GM21528 (cell line): ENCODE results near the gene FOXP4.

Experiments
- ATAC-seq: cut with Tn5 transposase; IDR thresholded peaks from one replicate; pipeline ENCODE4 v1.9.1; 2021; ENCODE audit warnings: mild to moderate bottlenecking, moderate library complexity; ENCODE audit not compliant: unreplicated experiment, low FRiP score

The FOXP4 gene

DNA sequence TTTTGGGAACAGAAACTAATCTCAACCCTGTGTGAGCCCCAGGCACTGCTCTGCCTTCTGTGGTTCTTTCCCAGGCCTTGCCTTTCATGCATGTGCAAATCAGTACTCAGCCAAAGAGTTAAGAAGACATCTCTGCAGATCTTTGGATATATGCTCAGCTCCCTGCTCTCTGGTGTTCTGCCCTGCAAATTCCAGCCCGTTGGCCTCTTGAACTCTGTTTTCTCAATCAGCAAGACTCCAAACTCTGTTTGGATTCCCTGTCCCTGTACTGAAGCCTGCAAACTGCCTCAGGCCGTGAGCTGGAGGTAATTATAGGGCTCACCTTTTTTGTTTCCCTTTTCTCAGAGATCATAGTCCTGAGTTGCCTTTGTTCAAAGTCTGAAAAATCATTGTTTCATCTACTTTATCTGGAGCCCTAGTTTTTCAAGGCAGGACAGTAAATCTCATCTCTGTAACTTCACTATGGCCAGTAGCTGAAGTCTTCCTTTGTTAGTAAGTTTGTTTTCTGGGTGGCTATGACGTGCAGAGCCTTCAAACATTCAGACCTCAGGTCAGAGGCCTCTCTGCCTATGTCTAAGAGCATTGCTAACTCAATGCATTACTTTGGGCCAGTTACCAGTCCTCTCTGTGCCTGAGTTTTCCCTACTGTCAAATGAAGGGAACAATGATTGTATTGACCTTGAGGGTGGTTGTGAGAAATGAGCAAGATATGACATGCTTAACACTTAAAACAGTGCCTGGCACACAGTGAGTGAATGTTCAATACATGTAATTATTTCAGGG is 76.2 kb downstream of the FOXP4 start:
- ATAC-seq: no peak

- no peak for ATAC-seq
These were observed 77.1 kb downstream of the FOXP4 start for GRCh38 chr6:41623330-41623729.

DNA sequence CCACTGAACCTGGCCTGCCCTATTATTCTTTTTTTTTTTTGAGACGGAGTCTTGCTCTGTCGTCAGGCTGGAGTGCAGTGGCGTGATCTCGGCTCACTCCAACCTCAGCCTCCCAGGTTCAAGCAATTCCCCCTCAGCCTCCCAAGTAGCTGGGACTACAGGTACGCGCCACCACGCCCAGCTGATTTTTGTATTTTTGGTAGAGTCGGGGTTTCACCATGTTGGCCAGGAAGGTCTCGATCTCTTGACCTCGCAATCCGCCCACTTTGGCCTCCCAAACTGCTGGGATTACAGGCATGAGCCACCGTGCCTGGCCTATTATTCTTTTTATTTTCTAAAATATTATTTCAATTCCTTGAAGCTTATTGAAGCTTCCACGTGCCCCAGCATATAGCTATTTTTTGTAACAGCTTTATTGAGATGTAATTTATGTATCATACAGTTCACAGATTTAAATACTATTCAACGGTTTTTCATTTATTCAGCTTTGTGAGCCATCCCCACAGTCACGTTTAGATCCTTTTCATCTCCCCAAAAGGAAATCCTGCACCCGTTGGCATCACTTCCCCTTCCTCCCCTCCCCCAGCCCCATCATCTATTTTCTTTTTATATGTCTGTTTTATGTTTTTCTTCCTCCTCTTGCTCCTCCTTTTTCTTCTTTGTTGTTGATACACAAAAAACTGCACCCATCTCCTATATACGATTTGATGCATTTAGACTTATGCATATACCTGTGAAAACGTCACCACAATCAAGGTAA is 78.6 kb downstream of the FOXP4 start:
- ATAC-seq: no peak

DNA sequence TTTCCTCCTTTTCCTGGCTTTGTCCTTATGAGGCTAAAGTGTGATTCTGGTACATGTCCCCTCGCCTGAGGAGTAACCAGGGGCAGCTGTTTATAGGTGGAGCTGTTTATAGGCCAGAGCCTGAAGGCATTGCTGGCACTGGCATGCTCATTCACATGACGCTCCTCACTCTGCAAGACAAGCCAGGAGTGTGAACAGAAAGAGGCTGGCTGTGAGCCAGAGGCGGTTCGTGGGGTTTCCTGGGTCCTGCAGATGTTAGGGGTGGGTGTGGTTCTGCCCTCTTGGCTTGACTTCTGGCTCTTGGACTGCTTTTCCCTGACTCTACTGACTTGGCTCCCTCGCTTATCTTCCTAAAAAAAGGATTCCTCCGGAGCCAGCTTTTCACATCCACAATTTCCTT is 79.3 kb downstream of the FOXP4 start:
- ATAC-seq: no peak

- no peak for ATAC-seq
These were observed 79.8 kb downstream of the FOXP4 start for GRCh38 chr6:41626022-41626421.

DNA sequence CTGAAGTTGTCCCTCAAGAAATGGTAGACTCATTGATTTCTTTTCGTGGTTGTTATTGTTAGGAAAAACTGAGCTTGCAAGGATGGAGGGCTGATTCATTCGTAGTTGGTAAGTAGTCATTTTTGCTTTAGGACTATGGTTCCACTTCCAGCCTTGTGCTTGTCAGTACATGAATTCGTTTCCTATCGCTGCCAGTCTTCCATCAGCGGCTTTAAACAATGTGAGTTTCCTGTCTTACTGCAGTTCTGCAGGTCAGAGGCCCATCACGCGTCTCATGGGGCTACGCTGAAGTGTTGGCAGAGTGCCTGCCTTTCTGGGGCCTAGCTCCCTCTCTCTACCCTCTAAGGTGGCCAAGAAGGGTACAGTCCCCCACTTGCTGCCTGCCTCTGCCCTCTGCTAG is 80.7 kb downstream of the FOXP4 start:
- no peak for ATAC-seq

GRCh38 chr6:41629128-41629527 is 82.9 kb downstream of the FOXP4 start:
- ATAC-seq: no peak

GRCh38 chr6:41630069-41630468 is 83.9 kb downstream of the FOXP4 start:
- no peak for ATAC-seq

DNA sequence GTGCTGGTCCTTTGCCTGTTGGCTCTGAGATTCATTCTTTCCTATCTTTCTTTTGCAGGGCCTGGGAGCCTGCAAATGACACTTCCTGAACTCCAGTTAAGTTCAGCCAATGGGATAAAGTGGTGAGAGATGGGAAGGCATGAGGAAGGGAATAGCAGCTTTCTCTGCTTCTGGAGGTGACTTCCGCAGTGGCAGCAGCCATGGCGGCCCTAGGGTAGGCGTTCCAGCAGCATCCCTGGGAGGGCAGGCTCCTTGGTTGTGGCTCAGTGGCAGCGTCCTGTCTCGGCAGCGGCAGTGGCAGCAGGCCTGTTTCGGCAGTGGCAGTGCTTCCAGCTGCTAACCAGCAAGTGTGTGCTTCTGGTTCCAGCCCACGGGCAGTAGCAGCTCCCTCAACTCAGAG is 84.8 kb downstream of the FOXP4 start:
- no peak for ATAC-seq

GRCh38 chr6:41633056-41633634 is 87.0 kb downstream of the FOXP4 start:
- ATAC-seq: no peak

GRCh38 chr6:41634657-41635056 is 88.5 kb downstream of the FOXP4 start:
- ATAC-seq: no peak

GRCh38 chr6:41635365-41635764 is 89.2 kb downstream of the FOXP4 start:
- no peak for ATAC-seq

- ATAC-seq: no peak
These were observed 90.6 kb downstream of the FOXP4 start for GRCh38 chr6:41636833-41637193.

DNA sequence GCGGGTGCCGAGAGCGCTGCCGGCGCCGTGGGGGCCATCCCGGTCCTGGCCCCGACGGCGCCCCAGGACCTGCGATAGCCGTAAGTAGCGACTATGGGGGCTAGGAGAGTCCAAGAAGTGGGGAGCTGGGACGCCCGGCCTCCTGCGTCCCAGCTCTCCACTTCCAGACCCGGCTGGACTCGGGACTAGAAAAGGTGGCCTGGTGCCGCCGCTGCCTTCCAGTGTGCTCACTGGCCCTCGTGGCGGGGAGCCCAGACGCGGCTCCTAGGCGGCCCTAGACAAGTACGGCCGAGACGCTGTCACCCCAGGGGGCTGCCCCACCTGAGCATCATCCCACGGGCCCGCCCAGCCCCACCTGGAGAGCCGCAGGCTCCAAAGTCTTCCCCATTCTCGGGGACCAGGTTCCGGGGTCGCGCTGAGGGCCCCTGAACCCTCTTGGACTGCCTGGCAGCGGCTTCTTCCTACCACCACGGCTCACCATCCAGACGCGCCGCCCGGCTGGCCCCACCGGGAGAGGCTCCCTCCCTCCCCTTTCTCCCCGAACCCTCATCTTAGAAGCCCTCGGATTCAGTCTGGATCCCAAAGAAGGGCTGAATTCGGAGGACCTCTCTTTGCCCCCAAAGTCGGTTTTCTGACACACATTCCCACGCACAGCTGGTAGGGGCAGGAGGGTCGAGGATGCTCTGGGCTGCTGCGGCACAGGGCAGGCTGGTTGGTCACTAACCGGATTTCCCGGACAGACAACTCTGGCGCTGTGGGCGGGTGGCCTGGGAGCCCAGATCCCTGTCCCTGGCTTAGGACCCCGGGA is 91.2 kb downstream of the FOXP4 start:
- no peak for ATAC-seq

DNA sequence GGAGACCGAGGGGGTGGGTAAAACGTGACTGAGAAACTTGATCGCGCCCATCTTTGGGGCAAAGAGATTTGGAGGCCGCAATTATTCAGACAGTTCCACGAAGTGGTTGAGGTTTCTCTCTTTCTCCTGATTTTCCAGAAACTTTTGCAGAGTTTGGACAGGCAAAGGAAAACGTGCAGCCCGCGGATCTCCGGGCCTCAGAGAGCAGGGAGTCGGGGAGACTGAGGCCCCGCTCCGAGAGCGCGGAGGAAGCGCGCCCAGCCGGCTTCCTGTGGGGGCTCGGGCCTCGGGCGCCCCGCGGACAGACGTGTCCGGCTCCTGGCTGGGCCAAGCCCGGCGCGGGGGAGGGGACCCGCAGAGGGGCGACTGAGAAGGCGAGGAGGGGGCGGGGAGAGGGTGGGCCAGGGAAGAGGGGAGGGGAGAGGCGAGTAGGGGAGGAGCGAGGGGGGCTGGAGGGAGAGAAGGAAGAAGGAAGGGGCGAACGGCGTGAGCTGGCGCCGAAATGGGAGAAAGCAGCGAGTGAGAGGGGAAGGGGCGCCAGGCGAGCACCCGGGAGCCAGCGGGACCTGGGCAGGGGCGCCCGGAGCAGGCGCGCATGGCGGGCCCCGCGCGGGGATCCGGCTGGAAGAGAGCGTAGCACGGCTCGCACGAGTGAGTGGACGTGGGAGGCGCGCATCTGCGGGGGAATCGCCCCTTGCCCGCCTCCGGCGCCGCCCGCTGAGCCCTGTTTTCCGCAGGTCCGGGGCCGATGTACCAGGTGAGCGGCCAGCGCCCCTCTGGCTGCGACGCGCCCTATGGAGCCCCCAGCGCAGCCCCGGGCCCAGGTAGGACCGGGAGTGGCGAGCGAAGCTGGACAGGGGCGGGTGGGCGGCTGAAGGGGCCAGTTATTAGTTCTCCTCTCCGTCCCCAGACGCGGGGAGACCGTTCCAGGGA is 92.1 kb downstream of the FOXP4 start, which contains the start of gene MDFI:
TSS of gene MDFI (plus strand) at position 467 of the 933 bp plus-strand sequence. CDS start at position 749, 282 bp downstream.
- ATAC-seq: no peak

- no peak for ATAC-seq
These were observed 93.0 kb downstream of the FOXP4 start for GRCh38 chr6:41638935-41639808.

DNA sequence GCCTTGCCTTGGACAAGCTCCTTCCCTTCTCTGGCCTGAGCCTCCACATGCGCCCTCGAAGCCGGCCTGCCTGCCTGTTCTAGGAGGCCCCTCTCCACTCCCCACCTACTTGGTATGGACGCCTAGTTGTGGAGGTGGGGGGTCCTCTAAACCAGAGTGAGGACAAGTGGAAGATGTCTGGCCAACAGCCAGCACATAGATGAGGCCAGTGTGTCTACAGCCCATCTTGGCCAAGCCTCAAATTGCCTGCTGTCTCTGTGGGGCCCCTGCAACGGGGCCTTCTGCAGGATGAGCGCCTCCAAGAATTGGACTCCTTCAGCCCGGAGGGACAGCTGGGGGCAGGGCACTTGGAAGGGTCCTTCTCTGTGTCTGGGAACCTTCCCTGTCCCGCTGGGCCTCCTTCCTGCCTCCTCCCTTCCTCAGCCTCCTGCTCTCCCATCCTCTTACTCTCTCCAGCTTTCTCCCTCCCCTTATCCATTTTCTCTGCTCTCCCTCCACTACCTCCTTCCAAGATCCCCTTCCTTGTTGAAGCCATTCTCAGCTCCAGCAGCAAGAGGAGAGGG is 93.7 kb downstream of the FOXP4 start:
- no peak for ATAC-seq

DNA sequence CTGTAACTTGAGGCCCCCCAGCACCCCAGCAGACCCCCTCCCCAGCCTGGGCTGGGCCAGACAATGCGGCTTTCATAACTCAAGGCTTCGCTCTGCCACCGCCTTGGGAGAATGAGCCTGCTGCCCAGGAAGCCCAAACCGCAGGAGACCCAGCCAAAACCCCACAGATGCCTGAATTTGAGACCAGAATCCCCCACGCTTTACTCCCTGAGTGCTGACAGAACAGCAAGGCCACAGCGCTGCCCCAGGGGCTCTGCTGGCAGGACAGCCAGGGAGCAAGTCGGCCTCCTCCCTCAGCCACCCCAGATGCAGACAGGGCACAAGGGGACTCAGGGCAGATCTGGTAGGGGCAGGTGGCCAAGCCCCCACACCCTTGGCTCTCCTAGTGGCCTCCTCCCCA is 94.2 kb downstream of the FOXP4 start:
- ATAC-seq: no peak
